ENCODE data around the gene STYXL2.
A peak's percentile ranks its signal among the peaks of the same experiment; 100 is the strongest.

The STYXL2 gene

DNA sequence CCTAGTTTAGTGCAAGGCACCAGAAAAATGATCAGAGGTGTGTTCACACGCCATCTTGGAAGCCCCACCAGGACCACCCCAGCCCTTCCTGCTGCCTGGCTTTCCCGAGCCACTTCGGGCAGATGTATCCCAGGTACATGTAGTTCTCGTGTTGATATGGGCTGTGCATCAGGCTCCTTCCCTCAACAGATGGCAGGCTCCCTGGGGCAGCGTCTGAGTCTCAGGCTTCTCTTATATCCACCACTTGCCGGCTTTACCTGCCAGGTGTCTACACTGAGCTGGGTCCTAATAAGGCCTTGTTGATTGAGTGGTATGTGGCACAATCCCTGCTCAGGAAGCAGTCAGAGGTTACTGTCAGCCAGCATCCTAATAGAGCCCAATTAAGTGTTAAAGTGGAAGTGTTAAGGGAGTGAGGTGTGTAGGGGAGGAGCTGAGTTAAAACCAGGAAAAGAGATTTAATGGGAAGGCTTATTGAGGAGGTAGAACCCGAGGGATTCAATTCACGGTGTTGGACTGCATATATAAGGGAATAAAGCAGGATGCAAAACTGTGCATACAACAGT, 12.2 kb upstream of the STYXL2 start:
- no peak for DNase-seq

DNA sequence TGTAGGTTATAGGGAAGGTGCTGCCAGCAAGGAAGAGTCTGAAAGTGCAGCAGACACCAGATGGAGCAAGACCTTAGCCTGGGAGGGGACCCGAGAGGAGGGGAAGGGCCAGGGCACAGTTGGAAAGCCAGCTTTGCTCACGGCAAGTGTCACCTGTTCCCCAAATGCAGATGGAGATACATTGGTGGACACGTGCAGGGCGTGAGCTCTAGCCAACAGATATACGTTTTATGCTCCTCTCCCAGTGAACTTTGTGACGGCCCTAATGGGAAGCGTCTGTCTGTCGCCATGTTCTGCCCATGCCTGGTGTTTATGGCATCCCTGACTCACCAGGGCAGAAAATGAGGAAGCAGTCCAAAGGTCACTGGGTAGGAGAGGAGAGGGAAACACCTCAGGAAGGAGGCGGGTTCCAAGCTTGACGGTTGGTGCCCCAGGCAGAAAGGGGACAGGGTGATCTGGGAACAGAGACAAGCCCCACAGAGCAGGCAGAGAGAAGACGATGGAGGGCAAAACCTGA, 11.3 kb upstream of the STYXL2 start:
- DNase-seq: no peak

DNA sequence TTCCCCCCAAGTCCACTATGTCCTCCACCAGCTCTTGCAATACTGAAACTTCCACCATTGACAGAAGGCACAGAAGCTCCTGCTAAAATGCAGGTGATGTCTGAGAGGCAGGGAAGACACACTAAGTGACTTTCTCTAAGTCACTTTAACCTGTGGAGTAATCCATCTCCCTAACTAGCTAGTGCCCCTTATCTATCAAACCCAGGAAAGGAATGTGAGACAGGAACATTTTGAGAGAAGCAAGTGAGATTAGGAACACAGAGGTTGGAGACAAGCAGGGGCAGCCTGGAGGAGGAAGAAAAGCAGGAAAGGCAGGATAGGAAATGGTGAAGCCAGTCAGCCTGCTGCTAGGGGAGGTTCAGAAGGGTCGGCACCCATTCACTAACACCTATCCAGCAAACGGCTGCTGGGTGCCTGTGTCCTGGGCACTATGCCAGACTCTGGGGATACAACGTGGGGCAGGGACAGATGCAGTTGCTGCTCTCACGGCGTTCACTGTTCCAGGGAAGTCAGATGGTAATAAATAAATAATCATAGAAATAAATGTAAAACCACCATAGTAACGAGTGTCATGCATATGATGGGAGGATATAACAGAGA, 10.7 kb upstream of the STYXL2 start:
- no peak for DNase-seq

DNA sequence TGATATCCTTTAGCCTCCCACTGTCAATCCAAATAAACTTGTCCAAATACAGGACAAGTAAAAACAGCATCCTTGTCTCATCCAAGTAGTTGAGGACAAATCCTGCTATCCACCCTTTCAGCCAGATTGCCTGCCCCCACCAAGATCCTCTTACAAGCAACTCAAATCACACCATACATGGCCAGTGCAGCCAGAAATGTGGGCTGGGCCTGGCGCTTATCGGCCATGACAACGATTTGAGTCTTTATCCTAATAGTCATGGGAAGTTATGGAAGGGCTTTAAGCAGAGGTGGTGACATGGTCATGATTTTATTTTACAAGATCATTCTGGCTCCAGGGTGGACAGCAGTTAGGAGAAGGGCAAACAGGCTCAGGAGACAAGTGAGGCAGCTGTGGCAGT, 10.0 kb upstream of the STYXL2 start:
- no peak for DNase-seq

DNA sequence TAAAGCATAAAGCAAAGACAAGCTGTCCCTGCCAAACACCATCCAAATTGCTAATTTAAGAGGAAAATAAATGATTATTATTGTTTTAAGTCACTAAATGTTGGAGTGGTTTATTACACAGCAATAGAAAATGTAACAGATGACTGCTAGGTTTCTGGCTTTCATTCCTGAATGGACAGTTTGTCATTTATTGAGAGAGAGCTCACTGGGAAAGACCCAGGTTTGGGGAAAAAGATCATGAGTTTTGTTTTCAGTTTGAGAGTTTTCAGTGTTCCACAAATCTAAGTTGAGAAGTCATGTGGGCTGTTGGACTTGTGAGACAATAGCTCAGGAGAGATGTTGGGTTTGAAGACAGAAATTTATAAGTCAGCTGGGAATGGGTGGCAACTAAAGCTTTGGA, 9.1 kb upstream of the STYXL2 start:
- DNase-seq: no peak

DNA sequence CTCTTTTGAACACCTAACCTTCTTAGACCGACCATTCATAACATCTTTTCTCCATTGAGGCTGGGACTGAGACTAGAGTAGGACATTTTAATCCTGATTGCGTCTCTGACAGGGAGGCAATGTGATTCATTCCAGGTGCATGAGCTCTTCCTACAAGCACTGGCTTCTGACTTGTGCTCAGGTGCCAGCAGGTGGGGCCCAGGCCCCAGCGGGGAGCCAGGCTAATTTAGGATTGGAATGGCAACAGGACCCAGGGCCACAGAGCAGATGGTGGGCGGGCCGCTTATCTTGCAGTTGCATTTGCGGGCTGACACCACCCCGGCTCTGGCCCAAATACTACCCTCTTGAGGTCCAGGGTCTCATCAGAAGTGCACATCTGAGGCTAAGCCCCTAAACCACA, 7.8 kb upstream of the STYXL2 start:
- DNase-seq: no peak

DNA sequence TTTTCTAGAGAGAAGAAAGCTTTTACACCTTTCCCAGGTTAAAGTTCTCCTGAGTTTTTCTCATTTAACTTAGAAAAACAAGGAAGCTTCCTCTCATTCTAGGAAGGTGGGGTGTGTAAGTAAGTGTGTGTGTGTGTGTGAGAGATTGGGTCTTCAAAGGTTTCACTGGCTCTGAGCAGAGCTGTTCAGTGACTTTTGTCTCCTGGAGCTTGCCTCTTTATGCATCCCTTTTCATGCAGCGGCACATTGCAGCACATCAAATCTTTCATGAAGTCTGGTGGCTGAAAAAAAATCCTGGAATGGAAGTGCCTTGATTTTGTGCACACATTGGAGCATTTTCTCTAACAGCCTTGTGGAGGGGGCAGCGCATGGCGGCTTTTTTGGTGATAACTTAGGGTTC, 7.1 kb upstream of the STYXL2 start:
- no peak for DNase-seq

DNA sequence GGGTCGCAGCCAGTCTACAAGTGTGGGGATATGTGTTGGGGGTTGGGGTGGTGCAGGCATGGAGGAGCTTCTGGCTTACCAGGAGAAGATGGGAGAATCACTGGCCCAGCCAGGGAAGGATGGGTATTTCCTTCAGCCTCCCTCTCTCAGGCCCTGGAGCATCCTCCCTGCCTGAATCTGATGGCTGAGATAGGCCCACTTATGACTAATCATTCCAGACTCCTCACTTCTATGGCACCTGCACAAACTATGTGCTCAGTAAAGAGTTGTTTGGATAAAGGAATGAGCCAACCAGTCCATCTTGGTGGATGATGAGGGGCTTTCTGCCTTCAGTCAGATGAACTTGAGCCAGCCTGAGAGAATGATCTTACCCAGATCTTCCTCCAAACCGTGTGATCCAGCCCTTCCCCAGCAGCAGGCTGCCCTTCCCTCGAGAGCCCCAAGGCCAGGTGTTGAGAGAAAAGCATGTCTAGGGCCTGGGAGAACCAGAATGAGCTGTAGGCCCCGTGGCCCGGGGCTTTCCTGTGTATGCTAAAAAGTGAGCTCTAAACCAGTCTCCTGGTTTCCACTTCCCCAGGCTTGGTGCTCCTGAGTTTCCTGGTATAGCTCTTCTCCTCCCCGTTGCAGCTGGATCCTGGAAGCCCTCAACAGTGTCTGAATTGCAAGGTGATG, 5.0 kb upstream of the STYXL2 start:
- no peak for DNase-seq

DNA sequence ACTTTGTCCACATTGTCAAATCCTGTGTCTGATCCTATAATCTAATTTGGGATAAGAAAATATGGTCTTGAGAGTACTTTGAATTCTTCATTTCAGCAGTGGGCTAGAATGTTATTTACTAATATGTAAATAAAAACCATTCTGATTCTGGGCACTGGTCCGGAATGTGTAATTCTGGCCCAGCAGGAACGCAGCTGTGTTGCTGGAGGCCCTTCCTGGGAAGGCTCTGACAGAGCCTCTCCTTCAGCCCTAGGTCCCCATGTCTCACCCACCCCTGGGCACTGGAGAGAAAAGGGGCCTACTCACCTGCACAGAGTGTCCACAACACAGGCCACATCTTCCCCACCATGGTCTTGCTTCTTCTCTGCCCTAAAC, 3.9 kb upstream of the STYXL2 start:
- DNase-seq: no peak

DNA sequence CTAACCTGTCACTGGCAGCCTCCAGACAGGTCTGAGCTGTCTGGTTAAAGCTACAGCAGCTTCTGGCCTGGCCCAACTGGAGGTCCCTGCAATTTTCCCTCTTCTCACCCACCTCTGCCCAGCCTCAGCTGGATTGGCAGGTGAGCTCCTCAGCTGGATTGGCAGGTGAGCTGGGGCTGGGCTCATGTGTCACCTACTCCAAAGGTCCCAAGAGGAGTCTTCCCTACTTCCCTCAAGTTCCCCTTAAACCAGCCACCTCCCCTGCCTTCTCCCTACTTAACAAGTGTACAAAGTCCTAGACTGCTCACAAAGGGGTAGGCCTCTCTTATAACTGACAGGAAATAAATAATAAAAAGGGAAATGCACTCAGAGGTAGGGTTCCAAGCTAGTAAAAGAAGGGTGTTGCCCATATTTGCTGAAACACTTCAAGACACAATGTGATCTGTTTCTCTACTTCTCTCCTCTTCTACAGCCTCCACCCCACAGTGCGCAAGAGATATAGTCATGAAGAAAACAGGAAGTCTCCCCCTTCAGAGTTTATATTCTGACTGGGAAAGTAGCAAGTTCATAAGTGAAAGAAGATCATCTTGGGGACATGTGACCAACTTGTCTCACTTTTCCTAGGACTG, 3.4 kb upstream of the STYXL2 start, which contains the start of gene GPA33:
Gene GPA33, minus strand, starts transcription at position 64 of the 629 bp plus-strand sequence. CDS start 90 bp downstream, outside the sequence.
- DNase-seq: peak; percentile 30

DNA sequence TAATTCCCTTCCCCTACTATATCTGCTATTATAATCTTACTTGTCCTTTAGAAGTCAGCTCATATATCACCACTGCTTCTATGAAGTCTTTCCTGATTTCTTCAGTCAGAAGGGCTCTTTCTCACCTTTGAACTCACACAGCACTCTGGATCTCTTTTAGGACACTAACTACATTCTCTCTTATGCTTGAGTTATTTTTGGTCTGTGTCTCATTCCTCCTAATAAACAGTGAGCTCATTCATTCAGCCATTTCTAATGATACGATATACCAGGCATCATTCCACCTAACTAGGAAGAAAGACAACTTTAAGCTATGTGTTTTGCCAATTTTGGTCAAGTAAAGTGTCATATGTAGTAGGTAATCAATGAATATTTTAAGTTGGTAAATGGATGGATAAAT, 1.2 kb upstream of the STYXL2 start:
- DNase-seq: no peak

DNA sequence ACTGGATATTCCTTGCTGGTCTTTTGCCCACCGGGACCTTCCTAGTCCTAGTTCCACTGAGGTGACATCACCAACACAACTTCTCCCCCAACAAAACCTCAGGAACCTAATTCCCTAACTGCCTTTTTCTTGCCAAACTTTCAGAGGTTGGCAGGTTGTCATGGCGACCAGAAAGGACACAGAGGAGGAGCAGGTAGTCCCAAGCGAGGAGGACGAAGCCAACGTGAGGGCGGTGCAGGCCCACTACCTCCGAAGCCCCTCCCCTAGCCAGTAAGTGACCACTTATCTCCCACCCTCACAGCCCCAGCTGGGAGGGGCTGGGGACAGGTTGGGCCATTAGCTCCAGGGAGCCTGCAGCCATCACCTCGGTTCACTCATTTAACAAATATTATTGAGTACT, 815 bp downstream of the STYXL2 start:
- DNase-seq: no peak

DNA sequence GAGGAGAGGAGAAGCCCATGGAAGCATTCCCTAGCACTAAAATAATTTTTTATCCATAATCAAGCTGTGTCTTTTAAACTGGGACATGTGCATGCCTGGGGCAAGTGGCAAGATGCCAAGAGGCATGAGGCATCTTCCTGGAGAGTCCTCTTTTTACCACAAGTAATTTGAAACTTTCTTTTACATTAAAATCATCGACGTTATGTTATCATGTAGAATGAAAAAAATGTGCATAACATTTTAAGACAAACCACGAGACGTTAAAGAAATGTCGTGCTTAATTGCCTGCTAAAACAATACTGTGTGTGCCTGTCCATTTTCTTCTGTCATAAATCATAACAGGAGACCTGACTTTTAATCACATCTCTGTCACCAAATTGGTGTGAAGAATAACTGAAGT, 1.5 kb downstream of the STYXL2 start:
- no peak for DNase-seq

DNA sequence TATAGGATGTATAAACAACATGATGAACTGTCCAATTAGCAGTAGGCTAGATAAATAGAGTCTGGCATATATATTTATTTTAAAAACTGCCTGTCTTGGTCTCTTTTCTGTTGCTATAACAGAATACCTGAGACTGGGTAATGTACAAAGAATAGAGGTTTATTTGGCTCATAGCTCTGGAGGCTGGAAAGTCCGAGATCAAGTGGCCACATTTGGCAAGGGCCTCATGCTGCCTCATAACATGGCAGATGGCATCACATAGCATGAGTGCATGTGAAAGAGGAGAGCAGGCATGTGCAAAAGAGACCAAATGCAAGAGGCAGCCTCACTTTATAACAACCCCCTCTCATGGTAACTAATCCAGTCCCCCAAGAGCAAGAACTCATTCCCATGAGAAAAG, 6.0 kb downstream of the STYXL2 start:
- DNase-seq: no peak

DNA sequence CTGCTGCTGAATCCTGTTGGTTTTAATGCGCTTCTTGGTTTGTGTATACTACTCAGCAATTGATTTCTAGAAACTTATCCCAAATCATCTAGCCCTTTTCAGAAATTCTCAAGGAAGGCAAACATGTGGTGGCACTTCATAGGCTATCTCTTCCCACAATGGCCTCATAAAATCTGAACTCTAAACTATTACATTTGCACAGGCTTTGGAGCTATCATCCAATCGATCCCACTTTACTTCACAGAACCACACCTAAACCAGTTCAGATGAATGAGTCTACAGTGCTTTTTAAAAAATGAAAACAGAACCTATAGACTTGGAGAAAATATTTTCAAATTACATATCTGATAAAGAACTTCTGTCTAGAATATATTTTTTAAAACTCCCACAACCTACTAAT, 6.9 kb downstream of the STYXL2 start:
- DNase-seq: no peak

DNA sequence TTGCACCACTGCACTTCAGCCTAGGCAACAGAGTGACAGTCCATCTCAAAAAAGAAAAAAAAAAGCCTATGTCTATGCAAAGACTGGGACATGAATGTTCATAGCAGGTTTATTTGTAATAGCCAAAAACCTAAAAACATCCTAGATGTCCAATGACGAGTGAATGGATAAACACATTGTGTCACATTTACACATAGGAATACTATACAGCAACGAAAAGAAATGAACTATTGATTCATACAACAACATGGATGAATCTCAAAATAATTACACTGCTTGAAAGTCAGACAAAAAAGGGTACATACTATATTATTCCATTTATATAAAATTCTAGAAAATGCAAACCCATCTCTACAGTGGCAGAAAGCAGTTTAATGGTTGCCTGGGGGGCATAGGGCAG, 7.9 kb downstream of the STYXL2 start:
- no peak for DNase-seq

DNA sequence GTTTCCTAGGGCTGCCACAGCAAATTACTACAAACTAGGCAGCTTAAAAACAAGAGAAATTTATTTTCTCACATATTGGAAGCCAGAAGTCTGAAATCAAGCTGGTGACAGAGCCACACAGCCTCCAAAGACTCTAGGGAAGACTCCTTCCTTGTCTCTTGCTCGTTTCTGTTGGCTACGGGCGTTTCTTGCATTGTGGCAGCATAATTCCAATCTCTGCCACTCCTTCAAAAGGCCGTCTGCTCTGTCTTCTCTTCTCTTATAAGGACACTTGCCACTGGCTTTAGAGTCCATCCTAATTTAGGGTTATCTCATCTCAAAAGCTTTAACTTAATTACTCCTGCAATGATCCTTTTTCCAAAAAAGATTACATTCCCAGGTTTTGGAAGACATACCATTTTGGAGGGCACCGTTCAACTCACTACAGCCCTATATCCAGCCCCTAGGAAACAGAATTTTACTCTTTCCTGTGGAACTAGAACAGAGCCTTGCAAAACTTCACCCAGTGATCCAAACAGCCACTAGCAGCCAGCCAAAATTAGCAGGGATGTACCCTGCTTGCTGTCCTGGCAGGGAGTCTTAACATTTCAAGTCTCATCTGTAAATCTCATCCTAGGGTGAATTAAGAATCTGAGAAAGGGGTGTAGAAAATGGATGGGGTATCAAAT, 9.2 kb downstream of the STYXL2 start:
- no peak for DNase-seq

DNA sequence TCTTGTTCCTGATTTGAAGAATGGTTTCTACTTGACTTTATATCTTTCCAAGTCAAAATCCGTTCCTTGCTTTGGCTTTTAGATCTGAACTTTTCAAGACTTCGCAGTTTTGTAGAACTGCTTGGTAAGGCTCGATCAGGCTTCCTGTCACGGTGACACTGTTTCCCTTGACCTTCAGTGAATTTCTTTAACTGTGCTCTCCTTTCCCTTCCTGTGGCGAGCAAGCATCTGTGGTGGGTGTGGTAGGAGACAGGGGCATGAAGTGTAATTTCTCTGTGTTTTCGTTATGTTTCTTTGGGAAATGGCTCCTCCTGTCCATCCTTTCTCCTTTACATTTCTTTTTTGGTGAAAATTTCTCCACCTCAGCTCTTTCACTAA, 10.4 kb downstream of the STYXL2 start:
- DNase-seq: no peak

DNA sequence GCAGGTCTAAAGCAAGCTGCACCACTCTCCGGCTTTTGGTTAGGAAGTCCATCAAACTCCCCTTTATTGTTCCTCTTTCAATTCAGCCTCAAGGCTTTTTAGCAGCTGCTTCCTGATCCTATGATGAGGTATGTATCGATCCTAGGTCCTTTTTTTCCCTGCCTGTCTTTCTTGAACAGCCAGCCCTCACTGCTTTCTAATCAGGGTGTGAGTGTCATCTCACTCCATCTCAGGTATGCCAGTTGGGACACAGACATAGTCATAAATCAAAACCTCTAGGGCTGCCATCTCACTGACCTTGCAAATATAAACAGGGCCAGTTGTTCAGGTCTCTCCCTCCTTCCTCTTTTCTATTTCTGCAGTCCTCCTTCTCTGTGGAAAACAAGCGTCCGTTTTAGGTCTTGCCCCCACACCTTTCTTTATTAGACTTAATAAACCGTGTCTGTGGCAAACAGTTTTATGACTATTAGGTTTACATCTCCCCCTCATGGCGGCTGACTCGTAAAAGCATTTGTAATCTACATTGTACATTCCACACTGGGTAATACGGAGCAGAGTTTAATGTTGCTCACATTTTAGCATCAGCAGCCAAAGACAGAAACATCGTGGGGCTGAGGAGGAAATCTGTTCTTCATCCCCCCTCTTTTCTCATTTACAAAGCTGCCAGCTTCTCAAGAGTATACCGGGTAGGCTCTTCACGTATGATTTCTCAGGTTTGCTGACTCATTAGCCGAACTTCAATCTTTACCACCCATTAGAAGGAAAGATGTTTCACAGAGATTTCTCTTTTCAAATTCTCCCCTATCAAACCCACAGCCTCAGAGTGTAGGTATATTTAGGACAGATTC, 11.6 kb downstream of the STYXL2 start:
- no peak for DNase-seq

DNA sequence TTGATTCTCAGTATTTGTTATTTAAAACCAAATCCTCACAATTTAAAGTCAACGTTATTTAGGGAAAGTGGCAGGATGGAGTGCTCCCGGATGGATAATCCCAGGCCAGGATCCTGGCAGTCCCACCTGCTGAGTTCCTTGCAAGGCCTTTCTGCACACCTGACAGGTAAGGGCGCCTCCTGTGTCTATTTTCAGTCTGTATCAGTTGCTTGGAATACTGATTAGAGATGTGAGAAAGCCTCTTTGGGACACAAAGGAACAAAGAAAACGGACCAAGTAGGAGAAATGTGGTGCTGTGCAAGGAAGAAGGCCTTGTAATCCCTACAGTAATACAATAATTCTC, 12.2 kb downstream of the STYXL2 start:
- DNase-seq: no peak

DNA sequence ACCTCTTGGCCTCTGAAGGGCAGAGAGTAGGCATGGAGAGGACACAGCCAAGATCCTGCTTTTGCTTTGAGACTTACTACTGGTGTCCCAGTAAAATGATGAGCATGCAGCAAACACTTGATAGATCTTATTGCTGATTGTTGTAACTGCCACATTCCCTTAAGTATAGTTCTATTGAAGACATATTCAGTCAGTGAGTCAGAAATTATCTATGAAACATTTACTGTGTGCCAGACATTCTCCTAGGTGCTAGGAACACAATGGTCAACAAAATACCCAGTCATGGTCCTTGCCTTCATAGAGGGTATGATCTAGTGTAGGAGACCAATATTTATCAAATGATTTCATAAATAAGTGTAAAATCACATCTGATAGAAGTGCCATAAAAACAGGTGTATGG, 13.6 kb downstream of the STYXL2 start:
- no peak for DNase-seq

DNA sequence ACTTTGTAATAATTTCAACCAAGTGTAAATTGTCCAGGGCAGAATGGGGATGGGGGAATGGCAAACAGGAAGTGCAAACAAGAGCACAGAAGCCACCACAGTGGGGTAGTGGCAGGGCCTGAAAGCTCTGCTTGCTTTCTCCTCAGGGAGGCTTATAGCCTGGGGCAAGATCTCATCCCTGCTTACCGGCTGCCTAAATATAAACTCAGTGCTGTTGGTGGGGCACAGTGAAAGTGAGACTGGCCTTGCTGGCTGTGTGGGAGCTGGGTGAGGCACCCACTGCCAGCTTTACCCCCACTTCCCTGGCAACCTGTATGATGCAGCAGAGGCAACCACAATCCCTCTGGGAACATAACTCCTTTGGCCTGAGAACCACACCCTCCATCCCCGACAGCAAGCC, 15.2 kb downstream of the STYXL2 start:
- DNase-seq: no peak

DNA sequence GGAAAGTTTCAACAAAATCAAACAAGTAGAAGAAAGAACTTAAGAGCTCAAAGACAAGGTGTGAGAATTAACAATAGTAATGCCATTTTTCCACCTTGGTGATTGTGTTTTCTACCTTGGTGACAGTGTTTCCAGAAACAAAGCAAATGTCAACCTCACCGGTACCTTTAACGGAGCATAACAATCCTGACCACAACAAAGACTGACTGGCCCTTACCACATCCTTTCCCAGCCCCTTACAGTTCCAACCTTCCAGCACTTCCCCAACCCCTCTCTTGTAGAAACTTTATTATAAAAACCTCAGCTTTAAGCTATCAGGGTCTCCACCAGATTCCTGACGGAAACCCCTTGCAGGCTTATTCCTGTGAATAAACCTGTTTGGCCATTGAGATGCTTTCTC, 16.7 kb downstream of the STYXL2 start:
- peak; percentile 20 for DNase-seq

Measured in activated CD4-positive, alpha-beta T cell treated with anti-CD3 and anti-CD28 coated beads, Interleukin-2, Interleukin-6, amounts not matched to agents 100 ng/mL and 50 ng/mL, durations not matched to agents 16 hours and 8 hours (primary cell).